ENCODE measurements around the gene BCL11B.

The BCL11B gene

DNA sequence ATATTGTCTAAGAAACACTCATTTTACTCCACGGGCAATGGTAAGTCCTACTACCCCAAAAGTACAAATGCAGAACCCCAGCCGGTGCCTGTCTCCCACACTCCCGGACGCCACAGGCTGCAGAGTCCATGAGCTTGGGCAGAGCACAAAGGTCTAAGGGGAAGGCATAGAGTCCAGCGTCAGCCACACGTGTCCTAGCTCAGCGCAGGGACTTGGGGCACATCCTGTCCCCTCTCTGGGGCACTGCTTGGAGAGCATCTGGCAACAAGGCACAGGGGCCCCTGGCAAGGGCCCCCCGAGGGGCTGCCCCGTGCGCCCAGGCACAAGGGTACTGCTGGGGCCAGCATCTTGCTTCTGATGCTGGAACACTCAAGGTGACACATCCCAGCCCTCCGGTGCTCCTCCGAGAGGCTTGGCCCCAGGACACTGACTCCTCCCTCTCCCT is 58.4 kb downstream of the BCL11B start:
- Histone ChIP-seq H3K36me3 (ENCODE audit: control insufficient read depth in 2 of 2, insufficient read depth in 2 of 2, low read length in 2 of 2) (no peaks in the 10 kb centered on the region), H3K9ac (ENCODE audit: low read length in 2 of 2) (no peak overlapping the region), H3K4me3 (ENCODE audit: low read length in 2 of 2) (no peak overlapping the region), H3K9me3 (ENCODE audit: control insufficient read depth in 2 of 2, low read length in 2 of 2) (no peaks in the 10 kb centered on the region), H3K27ac (ENCODE audit: low read length) (no peak overlapping the region), H3K4me1 (ENCODE audit: control insufficient read depth, insufficient read depth, low read length) (peaks cover 13% of the 10 kb centered on the region), H3K27me3 (ENCODE audit: control insufficient read depth in 1 of 2, insufficient read depth in 2 of 2, low read length in 2 of 2) (no peaks in the 10 kb centered on the region)

- H3K27me3 ChIP-seq (ENCODE audit: control insufficient read depth in 1 of 2, insufficient read depth in 2 of 2, low read length in 2 of 2): no peaks in the 10 kb centered on the region
- no peaks in the 10 kb centered on the region for H3K36me3 ChIP-seq (ENCODE audit: control insufficient read depth in 2 of 2, insufficient read depth in 2 of 2, low read length in 2 of 2)
- peaks cover 13% of the 10 kb centered on the region for H3K4me1 ChIP-seq (ENCODE audit: control insufficient read depth, insufficient read depth, low read length)
- H3K4me3 ChIP-seq (ENCODE audit: low read length in 2 of 2): no peak overlapping the region
- H3K9ac ChIP-seq (ENCODE audit: low read length in 2 of 2): no peak overlapping the region
- no peak overlapping the region for H3K27ac ChIP-seq (ENCODE audit: low read length)
- H3K9me3 ChIP-seq (ENCODE audit: control insufficient read depth in 2 of 2, low read length in 2 of 2): no peaks in the 10 kb centered on the region
Measured at GRCh38 chr14:99213101-99213500, 58.9 kb downstream of the BCL11B start.

DNA sequence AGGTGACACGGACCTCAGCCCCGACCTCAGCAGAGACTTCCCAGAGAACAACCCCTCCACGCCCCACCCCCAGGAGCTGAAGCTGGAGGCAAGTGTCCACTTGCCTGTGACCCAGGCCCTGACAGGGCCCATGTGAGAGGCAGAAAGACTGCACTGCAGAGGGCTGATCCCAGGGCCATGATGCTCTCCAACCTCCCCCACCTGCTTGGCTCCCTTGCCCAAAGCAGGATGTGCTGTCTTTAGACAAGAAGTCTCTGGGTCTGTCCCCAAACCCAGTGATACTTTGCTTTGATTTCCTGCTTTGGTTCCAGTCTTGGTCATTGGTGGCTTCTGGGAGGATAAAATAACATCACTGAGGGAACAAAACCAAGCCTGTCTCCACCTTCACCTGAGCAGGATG is 59.4 kb downstream of the BCL11B start:
- H3K4me1 ChIP-seq (ENCODE audit: control insufficient read depth, insufficient read depth, low read length): peaks cover 13% of the 10 kb centered on the region
- no peaks in the 10 kb centered on the region for H3K9me3 ChIP-seq (ENCODE audit: control insufficient read depth in 2 of 2, low read length in 2 of 2)
- no peak overlapping the region for H3K9ac ChIP-seq (ENCODE audit: low read length in 2 of 2)
- no peaks in the 10 kb centered on the region for H3K36me3 ChIP-seq (ENCODE audit: control insufficient read depth in 2 of 2, insufficient read depth in 2 of 2, low read length in 2 of 2)
- no peak overlapping the region for H3K27ac ChIP-seq (ENCODE audit: low read length)
- H3K4me3 ChIP-seq (ENCODE audit: low read length in 2 of 2): no peak overlapping the region
- no peaks in the 10 kb centered on the region for H3K27me3 ChIP-seq (ENCODE audit: control insufficient read depth in 1 of 2, insufficient read depth in 2 of 2, low read length in 2 of 2)

DNA sequence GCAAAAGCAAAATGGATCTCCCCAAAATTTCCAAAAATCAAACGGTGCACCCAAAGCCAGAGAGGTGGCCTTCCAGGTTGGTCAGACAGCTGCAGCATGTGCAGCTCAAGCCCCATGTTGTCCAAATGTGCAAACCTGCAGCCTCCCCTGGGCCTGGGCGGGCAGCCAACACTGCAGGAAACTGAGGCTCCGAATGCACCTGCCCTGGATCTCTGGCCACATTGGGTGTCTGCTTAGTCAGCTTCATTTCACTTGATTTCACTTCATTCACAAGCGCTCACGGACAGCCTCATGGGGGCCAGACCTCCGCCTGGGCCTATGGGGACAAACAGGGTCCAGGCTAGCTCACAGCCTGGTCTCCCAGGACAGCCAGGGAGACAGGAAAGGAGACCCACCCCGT is 59.8 kb downstream of the BCL11B start:
- Histone ChIP-seq H3K9ac (ENCODE audit: low read length in 2 of 2) (no peak overlapping the region), H3K27ac (ENCODE audit: low read length) (no peak overlapping the region), H3K36me3 (ENCODE audit: control insufficient read depth in 2 of 2, insufficient read depth in 2 of 2, low read length in 2 of 2) (no peaks in the 10 kb centered on the region), H3K9me3 (ENCODE audit: control insufficient read depth in 2 of 2, low read length in 2 of 2) (no peaks in the 10 kb centered on the region), H3K4me1 (ENCODE audit: control insufficient read depth, insufficient read depth, low read length) (peaks cover 11% of the 10 kb centered on the region), H3K4me3 (ENCODE audit: low read length in 2 of 2) (no peak overlapping the region), H3K27me3 (ENCODE audit: control insufficient read depth in 1 of 2, insufficient read depth in 2 of 2, low read length in 2 of 2) (no peaks in the 10 kb centered on the region)

DNA sequence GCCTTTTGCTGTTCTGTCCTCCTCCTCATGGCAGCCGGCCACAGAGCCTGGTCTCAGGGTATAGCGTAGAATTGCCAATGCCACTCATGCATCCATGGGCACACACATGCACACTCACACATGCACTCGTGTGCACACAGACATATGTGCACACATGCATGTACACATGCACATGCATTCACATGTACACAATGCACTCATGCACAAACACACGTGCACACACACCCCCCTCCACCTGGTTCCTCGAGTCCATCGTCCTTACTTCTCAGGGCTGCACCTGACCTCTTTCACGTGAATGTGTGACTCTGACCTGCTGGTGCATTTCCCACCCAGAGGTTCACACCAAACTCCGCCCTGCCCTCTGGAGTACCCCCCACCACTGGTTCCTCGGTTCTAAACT is 60.6 kb downstream of the BCL11B start:
- Histone ChIP-seq H3K27ac (ENCODE audit: low read length) (no peak overlapping the region), H3K9ac (ENCODE audit: low read length in 2 of 2) (no peak overlapping the region), H3K4me3 (ENCODE audit: low read length in 2 of 2) (no peak overlapping the region), H3K4me1 (ENCODE audit: control insufficient read depth, insufficient read depth, low read length) (peaks cover 8% of the 10 kb centered on the region), H3K27me3 (ENCODE audit: control insufficient read depth in 1 of 2, insufficient read depth in 2 of 2, low read length in 2 of 2) (no peaks in the 10 kb centered on the region), H3K9me3 (ENCODE audit: control insufficient read depth in 2 of 2, low read length in 2 of 2) (no peaks in the 10 kb centered on the region), H3K36me3 (ENCODE audit: control insufficient read depth in 2 of 2, insufficient read depth in 2 of 2, low read length in 2 of 2) (no peaks in the 10 kb centered on the region)

DNA sequence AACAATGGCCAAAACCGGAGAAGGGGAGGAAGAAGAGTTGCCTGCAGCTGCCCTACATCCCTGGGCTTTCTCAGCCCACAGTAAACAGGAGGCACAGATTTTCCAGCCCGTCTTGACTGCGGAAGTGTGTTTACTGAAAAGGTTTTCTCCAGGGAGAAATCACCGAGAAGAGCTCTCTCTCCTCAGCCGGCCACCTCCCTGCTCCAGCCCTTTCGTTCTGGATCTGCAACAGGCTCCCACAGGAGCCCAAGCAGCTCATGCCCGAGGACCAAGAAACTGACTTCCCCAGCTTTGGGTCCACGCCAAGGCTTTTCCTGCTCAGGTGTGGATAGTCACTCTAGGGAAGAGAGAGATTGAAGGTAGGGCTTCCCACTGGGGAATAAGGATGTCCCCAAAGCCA is 61.7 kb downstream of the BCL11B start:
- Histone ChIP-seq H3K9ac (ENCODE audit: low read length in 2 of 2) (no peak overlapping the region), H3K4me1 (ENCODE audit: control insufficient read depth, insufficient read depth, low read length) (no peaks in the 10 kb centered on the region), H3K36me3 (ENCODE audit: control insufficient read depth in 2 of 2, insufficient read depth in 2 of 2, low read length in 2 of 2) (no peaks in the 10 kb centered on the region), H3K27ac (ENCODE audit: low read length) (no peak overlapping the region), H3K9me3 (ENCODE audit: control insufficient read depth in 2 of 2, low read length in 2 of 2) (no peaks in the 10 kb centered on the region), H3K4me3 (ENCODE audit: low read length in 2 of 2) (no peak overlapping the region), H3K27me3 (ENCODE audit: control insufficient read depth in 1 of 2, insufficient read depth in 2 of 2, low read length in 2 of 2) (no peaks in the 10 kb centered on the region)

DNA sequence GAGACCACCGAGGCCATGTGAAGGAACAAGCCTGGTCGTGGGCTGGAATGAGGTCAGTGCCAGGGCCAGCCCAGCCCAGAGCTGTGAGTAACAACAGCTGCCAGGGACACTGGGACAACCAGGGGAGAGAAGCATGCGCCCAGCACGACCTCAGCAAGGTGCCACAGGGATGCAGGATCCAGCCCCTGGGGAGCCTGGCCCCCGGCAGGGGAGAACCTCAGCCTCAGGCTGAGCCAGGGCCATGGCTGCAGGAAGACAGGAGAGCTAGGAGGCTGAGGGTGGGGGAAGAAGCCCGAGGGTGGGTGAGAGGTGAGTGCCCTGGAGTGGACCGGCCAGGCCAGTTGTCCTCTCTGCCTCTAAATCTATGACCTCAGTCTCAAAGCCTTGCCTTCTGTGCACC is 62.6 kb downstream of the BCL11B start:
- H3K27ac ChIP-seq (ENCODE audit: low read length): no peak overlapping the region

DNA sequence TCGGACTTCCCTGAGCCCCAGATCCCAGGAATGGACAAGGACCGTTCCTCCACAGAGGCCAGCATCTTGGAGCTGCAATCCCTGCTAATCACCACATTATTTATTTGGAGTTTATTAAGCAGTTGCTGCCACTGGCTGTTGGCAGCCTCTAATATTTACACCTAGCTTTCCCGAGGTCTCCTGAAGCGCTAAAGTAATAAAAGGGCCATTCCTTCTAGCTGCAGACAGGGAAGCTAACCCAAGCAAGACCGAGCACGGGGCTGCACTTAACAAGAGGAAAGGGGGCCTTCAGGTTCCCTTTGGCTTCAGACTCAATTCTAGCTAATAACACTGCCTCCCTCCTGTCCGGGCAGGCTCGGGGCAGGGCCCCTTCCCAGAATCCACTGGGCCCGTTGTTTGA is 63.7 kb downstream of the BCL11B start:
- Histone ChIP-seq H3K27ac (ENCODE audit: low read length) (no peak overlapping the region), H3K36me3 (ENCODE audit: control insufficient read depth in 2 of 2, insufficient read depth in 2 of 2, low read length in 2 of 2) (no peaks in the 10 kb centered on the region), H3K4me1 (ENCODE audit: control insufficient read depth, insufficient read depth, low read length) (no peaks in the 10 kb centered on the region), H3K9ac (ENCODE audit: low read length in 2 of 2) (no peak overlapping the region), H3K27me3 (ENCODE audit: control insufficient read depth in 1 of 2, insufficient read depth in 2 of 2, low read length in 2 of 2) (peaks cover 0 to under 1% of the 10 kb centered on the region in 2 donors), H3K9me3 (ENCODE audit: control insufficient read depth in 2 of 2, low read length in 2 of 2) (no peaks in the 10 kb centered on the region), H3K4me3 (ENCODE audit: low read length in 2 of 2) (no peak overlapping the region)

More for the DNA sequence above, 62.6 kb downstream of the BCL11B start:
- Histone ChIP-seq H3K9me3 (ENCODE audit: control insufficient read depth in 2 of 2, low read length in 2 of 2) (no peaks in the 10 kb centered on the region), H3K9ac (ENCODE audit: low read length in 2 of 2) (no peak overlapping the region), H3K36me3 (ENCODE audit: control insufficient read depth in 2 of 2, insufficient read depth in 2 of 2, low read length in 2 of 2) (no peaks in the 10 kb centered on the region), H3K27me3 (ENCODE audit: control insufficient read depth in 1 of 2, insufficient read depth in 2 of 2, low read length in 2 of 2) (no peaks in the 10 kb centered on the region), H3K4me3 (ENCODE audit: low read length in 2 of 2) (no peak overlapping the region), H3K4me1 (ENCODE audit: control insufficient read depth, insufficient read depth, low read length) (no peaks in the 10 kb centered on the region)

GRCh38 chr14:99207456-99207855 is 64.5 kb downstream of the BCL11B start:
- no peaks in the 10 kb centered on the region for H3K4me1 ChIP-seq (ENCODE audit: control insufficient read depth, insufficient read depth, low read length)
- H3K4me3 ChIP-seq (ENCODE audit: low read length in 2 of 2): no peak overlapping the region
- peaks cover 0 to 2% of the 10 kb centered on the region in 2 donors for H3K27me3 ChIP-seq (ENCODE audit: control insufficient read depth in 1 of 2, insufficient read depth in 2 of 2, low read length in 2 of 2)
- no peak overlapping the region for H3K9ac ChIP-seq (ENCODE audit: low read length in 2 of 2)
- no peaks in the 10 kb centered on the region for H3K9me3 ChIP-seq (ENCODE audit: control insufficient read depth in 2 of 2, low read length in 2 of 2)
- no peak overlapping the region for H3K27ac ChIP-seq (ENCODE audit: low read length)
- H3K36me3 ChIP-seq (ENCODE audit: control insufficient read depth in 2 of 2, insufficient read depth in 2 of 2, low read length in 2 of 2): no peaks in the 10 kb centered on the region

- Histone ChIP-seq H3K27me3 (ENCODE audit: control insufficient read depth in 1 of 2, insufficient read depth in 2 of 2, low read length in 2 of 2) (peaks cover 0 to 2% of the 10 kb centered on the region in 2 donors), H3K4me1 (ENCODE audit: control insufficient read depth, insufficient read depth, low read length) (no peaks in the 10 kb centered on the region), H3K27ac (ENCODE audit: low read length) (no peak overlapping the region), H3K9ac (ENCODE audit: low read length in 2 of 2) (no peak overlapping the region), H3K9me3 (ENCODE audit: control insufficient read depth in 2 of 2, low read length in 2 of 2) (no peaks in the 10 kb centered on the region), H3K4me3 (ENCODE audit: low read length in 2 of 2) (no peak overlapping the region), H3K36me3 (ENCODE audit: control insufficient read depth in 2 of 2, insufficient read depth in 2 of 2, low read length in 2 of 2) (no peaks in the 10 kb centered on the region)
Measured at GRCh38 chr14:99206090-99206489, 65.9 kb downstream of the BCL11B start.

- Histone ChIP-seq H3K9ac (ENCODE audit: low read length in 2 of 2) (no peak overlapping the region), H3K27me3 (ENCODE audit: control insufficient read depth in 1 of 2, insufficient read depth in 2 of 2, low read length in 2 of 2) (peaks cover 0 to 2% of the 10 kb centered on the region in 2 donors), H3K36me3 (ENCODE audit: control insufficient read depth in 2 of 2, insufficient read depth in 2 of 2, low read length in 2 of 2) (no peaks in the 10 kb centered on the region), H3K4me3 (ENCODE audit: low read length in 2 of 2) (no peak overlapping the region), H3K9me3 (ENCODE audit: control insufficient read depth in 2 of 2, low read length in 2 of 2) (no peaks in the 10 kb centered on the region), H3K4me1 (ENCODE audit: control insufficient read depth, insufficient read depth, low read length) (no peaks in the 10 kb centered on the region), H3K27ac (ENCODE audit: low read length) (no peak overlapping the region)
Measured at GRCh38 chr14:99205086-99205688, 66.8 kb downstream of the BCL11B start.

Measured in stomach smooth muscle (tissue), 2 donors.